Measurements from ENCODE around the gene ITPR2. TPM values are rescaled to one million over a fixed set of nuclear protein-coding genes. Genes with fewer than 3 reads are reported as not detected.
"Not testable (repeated sequence)": the region's sequence is repeated elsewhere in the genome, so short reads cannot be mapped to it uniquely, and the experiment has no call there.

ITPR2 gene
- polyA plus RNA-seq, 1 donor: 12.5 TPM

GRCh38 chr12:26610774-26611173 lies 222.2 kb downstream of the ITPR2 start:
- Histone ChIP-seq H3K27me3 (ENCODE audit: control insufficient read depth, insufficient read depth, low read length) (no peaks in the 10 kb centered on the region), H3K4me1 (ENCODE audit: control insufficient read depth, insufficient read depth, low read length) (no peaks in the 10 kb centered on the region), H3K27ac (ENCODE audit: low read length) (no peak overlapping the region), H3K9me3 (ENCODE audit: control insufficient read depth, low read depth, low read length) (no peaks in the 10 kb centered on the region), H3K36me3 (ENCODE audit: control insufficient read depth, insufficient read depth, low read length) (no peaks in the 10 kb centered on the region), H3K4me3 (ENCODE audit: low read length) (no peak overlapping the region)
- no peak for DNase-seq
- WGBS (ENCODE audit: insufficient coverage, low lambda C conversion rate): no CpG with 5 or more reads among the region's 8 CpGs

GRCh38 chr12:26609986-26610385 lies 223.0 kb downstream of the ITPR2 start:
- no CpG with 5 or more reads among the region's 1 CpG for WGBS (ENCODE audit: insufficient coverage, low lambda C conversion rate)
- no peaks in the 10 kb centered on the region for H3K27me3 ChIP-seq (ENCODE audit: control insufficient read depth, insufficient read depth, low read length)
- H3K36me3 ChIP-seq (ENCODE audit: control insufficient read depth, insufficient read depth, low read length): no peaks in the 10 kb centered on the region
- no peak overlapping the region for H3K4me3 ChIP-seq (ENCODE audit: low read length)
- no peaks in the 10 kb centered on the region for H3K9me3 ChIP-seq (ENCODE audit: control insufficient read depth, low read depth, low read length)
- DNase-seq: no peak
- H3K4me1 ChIP-seq (ENCODE audit: control insufficient read depth, insufficient read depth, low read length): no peaks in the 10 kb centered on the region
- no peak overlapping the region for H3K27ac ChIP-seq (ENCODE audit: low read length)

DNA sequence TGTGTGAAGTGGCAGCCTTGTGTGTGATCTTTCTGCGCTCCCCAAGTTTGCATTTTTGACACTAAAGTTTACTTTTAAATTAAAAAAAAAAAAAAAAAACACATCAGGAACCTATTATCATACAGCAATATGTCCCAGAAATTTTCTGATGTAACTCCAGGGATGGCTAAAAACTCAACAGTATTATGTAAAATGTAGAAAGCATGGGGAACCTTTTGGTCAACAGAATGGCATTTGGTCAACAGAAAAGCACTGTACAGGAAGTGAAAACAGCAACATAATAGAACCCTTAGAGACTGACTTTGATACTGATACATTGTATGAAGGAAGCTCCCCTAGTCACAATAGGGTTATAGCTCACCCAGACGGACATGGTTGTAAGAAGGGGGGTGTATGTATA lies 224.3 kb downstream of the ITPR2 start:
- WGBS (ENCODE audit: insufficient coverage, low lambda C conversion rate): no CpG with 5 or more reads among the region's 2 CpGs
- DNase-seq: no peak

DNA sequence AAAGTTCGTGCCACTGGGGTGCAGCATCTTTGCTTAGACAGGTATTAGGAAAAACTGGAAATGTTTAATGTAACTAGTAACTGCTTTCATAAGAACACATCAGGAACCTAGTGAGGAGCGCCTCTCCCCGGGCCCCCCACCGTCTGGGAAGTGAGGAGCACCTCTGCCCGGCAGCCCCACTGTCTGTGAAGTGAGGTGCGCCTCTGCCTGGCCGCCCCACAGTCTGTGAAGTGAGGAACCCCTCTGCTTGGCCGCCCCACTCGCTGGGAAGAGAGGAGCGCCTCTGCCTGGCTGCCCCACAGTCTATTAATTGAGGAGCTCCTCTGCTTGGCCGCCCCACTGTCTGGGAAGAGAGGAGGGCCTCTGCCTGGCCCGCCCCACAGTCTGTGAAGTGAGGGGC lies 224.7 kb downstream of the ITPR2 start:
- H3K36me3 ChIP-seq (ENCODE audit: control insufficient read depth, insufficient read depth, low read length): no peaks in the 10 kb centered on the region
- DNase-seq: no peak
- no peaks in the 10 kb centered on the region for H3K4me1 ChIP-seq (ENCODE audit: control insufficient read depth, insufficient read depth, low read length)
- H3K9me3 ChIP-seq (ENCODE audit: control insufficient read depth, low read depth, low read length): no peaks in the 10 kb centered on the region
- 100% methylated on average over 1 of the region's 12 CpGs for WGBS (ENCODE audit: insufficient coverage, low lambda C conversion rate)
- no peaks in the 10 kb centered on the region for H3K27me3 ChIP-seq (ENCODE audit: control insufficient read depth, insufficient read depth, low read length)
- no peak overlapping the region for H3K27ac ChIP-seq (ENCODE audit: low read length)
- no peak overlapping the region for H3K4me3 ChIP-seq (ENCODE audit: low read length)

More for the DNA sequence above, 224.3 kb downstream of the ITPR2 start:
- Histone ChIP-seq H3K9me3 (ENCODE audit: control insufficient read depth, low read depth, low read length) (no peaks in the 10 kb centered on the region), H3K4me1 (ENCODE audit: control insufficient read depth, insufficient read depth, low read length) (no peaks in the 10 kb centered on the region), H3K4me3 (ENCODE audit: low read length) (no peak overlapping the region), H3K27me3 (ENCODE audit: control insufficient read depth, insufficient read depth, low read length) (no peaks in the 10 kb centered on the region), H3K27ac (ENCODE audit: low read length) (no peak overlapping the region), H3K36me3 (ENCODE audit: control insufficient read depth, insufficient read depth, low read length) (no peaks in the 10 kb centered on the region)

DNA sequence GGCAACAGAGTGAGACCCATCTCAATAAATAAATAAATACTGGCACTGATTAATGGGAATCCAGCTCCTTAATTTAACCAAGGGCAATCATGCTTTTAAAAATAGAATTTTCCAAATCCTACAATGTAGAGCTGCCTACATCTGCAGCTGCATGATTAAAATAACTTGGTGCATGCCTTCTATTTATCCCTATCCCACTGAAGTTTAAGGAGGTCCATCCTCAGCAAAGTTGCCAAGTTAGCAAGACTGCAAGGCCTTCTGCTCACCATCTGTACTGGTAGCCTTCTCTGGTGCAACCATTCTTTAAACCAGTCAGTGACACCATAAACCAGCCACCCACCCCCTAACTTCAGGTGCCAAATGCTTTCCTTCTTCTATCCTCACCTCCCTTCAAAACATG lies 226.1 kb downstream of the ITPR2 start:
- Histone ChIP-seq H3K4me3 (ENCODE audit: low read length) (no peak overlapping the region), H3K36me3 (ENCODE audit: control insufficient read depth, insufficient read depth, low read length) (no peaks in the 10 kb centered on the region), H3K27ac (ENCODE audit: low read length) (no peak overlapping the region)

DNA sequence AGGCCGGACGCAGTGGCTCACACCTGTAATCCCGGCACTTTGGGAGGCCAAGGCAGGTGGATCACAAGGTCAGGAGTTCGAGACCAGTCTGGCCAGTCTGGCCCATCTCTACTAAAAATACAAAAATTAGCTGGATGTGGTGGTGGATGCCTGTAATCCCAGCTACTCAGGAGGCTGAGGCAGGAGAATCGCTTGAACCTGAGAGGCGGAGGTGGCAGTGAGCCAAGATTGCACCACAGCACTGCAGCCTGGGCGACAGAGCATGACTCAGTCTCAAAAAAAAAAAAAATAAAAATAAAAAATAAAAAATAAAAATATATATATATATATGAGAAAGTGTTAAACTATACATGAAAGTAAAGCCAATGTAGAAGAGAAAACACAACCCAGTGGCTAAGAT lies 228.2 kb downstream of the ITPR2 start:
- not testable (repeated sequence) for H3K27me3 ChIP-seq (ENCODE audit: control insufficient read depth, insufficient read depth, low read length); H3K4me3 ChIP-seq (ENCODE audit: low read length)
- WGBS (ENCODE audit: insufficient coverage, low lambda C conversion rate): no CpG with 5 or more reads among the region's 7 CpGs

More for the DNA sequence above, 226.1 kb downstream of the ITPR2 start:
- H3K9me3 ChIP-seq (ENCODE audit: control insufficient read depth, low read depth, low read length): no peaks in the 10 kb centered on the region
- no peak for DNase-seq
- H3K4me1 ChIP-seq (ENCODE audit: control insufficient read depth, insufficient read depth, low read length): no peaks in the 10 kb centered on the region
- no peaks in the 10 kb centered on the region for H3K27me3 ChIP-seq (ENCODE audit: control insufficient read depth, insufficient read depth, low read length)

DNA sequence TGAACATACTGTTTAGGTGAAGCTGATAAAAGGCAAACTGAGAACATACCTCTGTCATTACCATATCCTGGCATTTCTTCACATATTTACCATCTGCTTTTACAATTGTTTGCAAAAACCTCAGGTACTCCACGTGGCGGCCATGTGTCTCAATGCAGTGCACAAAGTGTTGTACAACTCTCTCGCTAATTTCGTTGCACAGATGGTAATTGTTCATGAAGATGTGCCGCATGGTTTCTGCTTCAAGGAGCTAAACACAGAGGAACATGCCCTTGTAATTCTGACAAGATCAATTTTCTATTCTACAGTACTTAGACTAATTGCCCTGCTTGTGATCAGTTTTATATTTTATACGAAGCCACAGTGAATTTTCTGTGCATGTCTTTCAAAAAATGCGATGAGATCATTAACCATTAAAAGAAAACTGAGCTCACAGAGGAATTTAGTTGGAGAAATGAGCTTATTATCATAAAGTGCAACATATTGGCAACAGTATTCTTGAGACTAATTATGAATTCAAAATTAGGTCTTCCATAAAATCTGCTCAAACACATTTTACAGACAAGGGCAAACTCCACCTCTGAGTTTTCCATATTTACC lies 233.8 kb downstream of the ITPR2 start:
- Histone ChIP-seq H3K9me3 (ENCODE audit: control insufficient read depth, low read depth, low read length) (no peaks in the 10 kb centered on the region), H3K36me3 (ENCODE audit: control insufficient read depth, insufficient read depth, low read length) (peaks cover 3% of the 10 kb centered on the region), H3K4me1 (ENCODE audit: control insufficient read depth, insufficient read depth, low read length) (no peaks in the 10 kb centered on the region), H3K27me3 (ENCODE audit: control insufficient read depth, insufficient read depth, low read length) (no peaks in the 10 kb centered on the region), H3K27ac (ENCODE audit: low read length) (no peak overlapping the region), H3K4me3 (ENCODE audit: low read length) (no peak overlapping the region)
- no peak for DNase-seq
- whole genome bisulfite sequencing (ENCODE audit: insufficient coverage, low lambda C conversion rate): 100% methylated on average over 2 of the region's 7 CpGs

More for the DNA sequence above, 228.2 kb downstream of the ITPR2 start:
- DNase-seq; H3K4me1 ChIP-seq (ENCODE audit: control insufficient read depth, insufficient read depth, low read length); H3K36me3 ChIP-seq (ENCODE audit: control insufficient read depth, insufficient read depth, low read length); H3K27ac ChIP-seq (ENCODE audit: low read length); H3K9me3 ChIP-seq (ENCODE audit: control insufficient read depth, low read depth, low read length): not testable (repeated sequence)

DNA sequence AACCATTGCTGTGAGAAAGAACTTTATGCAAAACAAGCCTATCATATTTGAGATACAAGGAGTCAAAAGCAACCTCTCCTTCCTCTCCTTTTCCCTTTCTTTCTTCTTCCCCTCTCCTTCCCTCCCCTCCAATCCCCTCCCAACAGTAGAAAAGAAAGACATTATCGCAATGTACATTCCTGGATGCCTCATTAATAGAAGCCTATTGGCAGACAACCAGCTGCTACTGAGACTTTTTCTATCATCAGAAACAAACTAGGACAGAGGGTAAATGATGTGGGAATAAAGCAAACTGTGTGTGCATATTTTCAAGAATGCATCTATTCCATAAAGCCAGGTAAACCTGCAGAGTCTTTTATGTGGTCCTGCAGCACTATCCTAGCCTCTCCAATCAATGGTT lies 237.2 kb downstream of the ITPR2 start:
- no peak overlapping the region for H3K27ac ChIP-seq (ENCODE audit: low read length)
- no peak overlapping the region for H3K4me3 ChIP-seq (ENCODE audit: low read length)
- H3K27me3 ChIP-seq (ENCODE audit: control insufficient read depth, insufficient read depth, low read length): no peaks in the 10 kb centered on the region
- no CpG with 5 or more reads among the region's 1 CpG for WGBS (ENCODE audit: insufficient coverage, low lambda C conversion rate)
- no peak for DNase-seq
- no peaks in the 10 kb centered on the region for H3K4me1 ChIP-seq (ENCODE audit: control insufficient read depth, insufficient read depth, low read length)
- peaks cover 3% of the 10 kb centered on the region for H3K36me3 ChIP-seq (ENCODE audit: control insufficient read depth, insufficient read depth, low read length)
- H3K9me3 ChIP-seq (ENCODE audit: control insufficient read depth, low read depth, low read length): no peaks in the 10 kb centered on the region

DNA sequence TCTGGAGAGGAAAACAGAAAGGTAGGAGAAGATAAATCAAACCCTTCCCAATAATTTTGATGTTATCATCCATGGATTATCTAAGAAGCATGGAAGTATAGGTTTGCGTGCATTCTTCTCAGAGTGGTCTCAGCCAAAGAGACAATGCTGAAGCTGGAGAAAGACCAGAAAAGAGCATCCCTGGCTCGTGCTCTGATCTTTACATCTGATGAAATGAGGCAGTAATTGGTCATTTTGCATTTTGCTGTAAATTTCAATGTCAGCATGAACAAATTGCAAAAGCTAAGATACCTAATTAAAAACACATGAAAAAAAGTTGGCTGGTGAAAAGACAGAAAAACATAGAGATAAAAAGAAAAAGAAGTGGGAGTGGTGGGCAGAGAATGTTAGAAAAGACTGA lies 252.4 kb downstream of the ITPR2 start:
- no peaks in the 10 kb centered on the region for H3K4me1 ChIP-seq (ENCODE audit: control insufficient read depth, insufficient read depth, low read length)
- WGBS (ENCODE audit: insufficient coverage, low lambda C conversion rate): no CpG with 5 or more reads among the region's 2 CpGs
- no peaks in the 10 kb centered on the region for H3K9me3 ChIP-seq (ENCODE audit: control insufficient read depth, low read depth, low read length)
- H3K4me3 ChIP-seq (ENCODE audit: low read length): no peak overlapping the region
- no peaks in the 10 kb centered on the region for H3K27me3 ChIP-seq (ENCODE audit: control insufficient read depth, insufficient read depth, low read length)
- H3K27ac ChIP-seq (ENCODE audit: low read length): no peak overlapping the region
- DNase-seq: no peak
- peaks cover 3% of the 10 kb centered on the region for H3K36me3 ChIP-seq (ENCODE audit: control insufficient read depth, insufficient read depth, low read length)

GRCh38 chr12:26576266-26576665 lies 256.7 kb downstream of the ITPR2 start:
- H3K27me3 ChIP-seq (ENCODE audit: control insufficient read depth, insufficient read depth, low read length): no peaks in the 10 kb centered on the region
- no peaks in the 10 kb centered on the region for H3K9me3 ChIP-seq (ENCODE audit: control insufficient read depth, low read depth, low read length)
- H3K4me1 ChIP-seq (ENCODE audit: control insufficient read depth, insufficient read depth, low read length): peaks cover 3% of the 10 kb centered on the region
- H3K4me3 ChIP-seq (ENCODE audit: low read length): no peak overlapping the region
- DNase-seq: no peak
- H3K27ac ChIP-seq (ENCODE audit: low read length): no peak overlapping the region
- 100% methylated on average over 1 of the region's 6 CpGs for WGBS (ENCODE audit: insufficient coverage, low lambda C conversion rate)
- H3K36me3 ChIP-seq (ENCODE audit: control insufficient read depth, insufficient read depth, low read length): peaks cover 3% of the 10 kb centered on the region

DNA sequence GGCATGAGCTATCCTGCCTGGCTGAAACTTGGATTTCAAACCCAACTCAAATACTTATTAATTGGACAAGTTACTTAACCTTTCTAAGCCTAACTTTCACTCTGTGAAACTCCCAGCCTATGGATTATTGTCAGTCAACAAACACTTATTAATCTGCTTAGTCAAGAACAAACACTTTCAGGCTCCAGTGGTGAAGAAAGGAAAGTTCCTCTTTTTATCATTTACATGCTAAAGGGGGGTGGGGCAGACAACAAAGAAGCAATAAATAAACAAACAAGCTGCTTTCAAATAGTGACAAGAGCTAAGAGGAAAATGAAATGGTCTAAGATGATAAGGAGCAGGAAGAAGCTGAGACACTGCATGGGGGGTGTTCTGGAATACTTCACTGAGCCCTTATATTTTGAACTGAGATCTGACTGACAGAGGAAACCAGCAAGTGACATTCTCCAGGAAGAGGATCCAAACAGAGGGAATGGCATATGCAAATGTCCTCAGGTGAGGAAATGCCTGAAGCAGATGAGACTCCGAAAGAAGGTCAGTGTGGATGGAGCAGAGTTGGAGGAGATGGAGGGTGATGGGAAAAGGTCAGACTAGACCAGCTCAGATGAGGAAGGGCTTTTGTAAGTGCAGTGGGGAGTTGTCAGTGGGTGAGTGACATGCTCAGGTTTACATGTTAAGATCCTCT lies 259.6 kb downstream of the ITPR2 start:
- no CpG with 5 or more reads among the region's 1 CpG for WGBS (ENCODE audit: insufficient coverage, low lambda C conversion rate)
- H3K36me3 ChIP-seq (ENCODE audit: control insufficient read depth, insufficient read depth, low read length): peaks cover 3% of the 10 kb centered on the region

More for the DNA sequence above, 259.6 kb downstream of the ITPR2 start:
- no peaks in the 10 kb centered on the region for H3K27me3 ChIP-seq (ENCODE audit: control insufficient read depth, insufficient read depth, low read length)
- H3K9me3 ChIP-seq (ENCODE audit: control insufficient read depth, low read depth, low read length): no peaks in the 10 kb centered on the region
- H3K27ac ChIP-seq (ENCODE audit: low read length): no peak overlapping the region
- H3K4me1 ChIP-seq (ENCODE audit: control insufficient read depth, insufficient read depth, low read length): peaks cover 3% of the 10 kb centered on the region
- DNase-seq: no peak
- H3K4me3 ChIP-seq (ENCODE audit: low read length): no peak overlapping the region

All from large intestine (tissue), 3 donors.